ENCODE measurements around the gene USP11.

DNA sequence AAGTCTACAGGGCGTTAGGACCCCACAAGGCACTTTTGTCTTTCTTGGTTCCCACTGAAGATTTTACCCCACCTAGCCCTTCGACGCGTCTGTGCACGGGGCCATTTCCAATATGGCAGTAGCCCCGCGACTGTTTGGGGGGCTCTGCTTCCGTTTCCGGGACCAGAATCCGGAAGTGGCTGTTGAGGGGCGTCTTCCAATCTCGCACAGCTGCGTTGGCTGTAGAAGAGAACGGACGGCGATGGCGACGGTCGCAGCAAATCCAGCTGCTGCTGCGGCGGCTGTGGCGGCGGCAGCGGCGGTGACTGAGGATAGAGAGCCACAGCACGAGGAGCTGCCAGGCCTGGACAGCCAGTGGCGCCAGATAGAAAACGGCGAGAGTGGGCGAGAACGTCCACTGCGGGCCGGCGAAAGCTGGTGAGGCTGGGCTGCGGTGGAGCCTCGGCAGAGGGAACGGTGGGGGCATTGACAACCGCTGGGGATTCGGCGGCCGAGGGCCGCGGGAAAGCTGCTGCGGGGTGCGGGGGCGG lies at the start of gene USP11:
- TF ChIP-seq CTCF (IDR thresholded peaks at IDR 0.05; ENCODE audit: borderline replicate concordance, extremely low read depth, low read length, poor library complexity, severe bottlenecking) (no peak), EZH2 (IDR thresholded peaks at IDR 0.05; ENCODE audit: borderline replicate concordance, low read depth, low read length, severe bottlenecking) (no peak)
